ENCODE results near the gene B4GALNT3. TPM values are rescaled to one million over a fixed set of nuclear protein-coding genes. Genes with fewer than 3 reads are reported as not detected.

B4GALNT3 gene
- total RNA-seq, 1 experiment from 2014 or later, result 3.3 TPM

GRCh38 chr12:508795-509194, 49.1 kb downstream of the B4GALNT3 start:
- no peak for DNase-seq (ENCODE audit: low spot score)

GRCh38 chr12:509500-509899, 49.8 kb downstream of the B4GALNT3 start:
- DNase-seq (ENCODE audit: low spot score), result peak; percentile 36

GRCh38 chr12:510071-510825, 50.5 kb downstream of the B4GALNT3 start:
- peak; percentile 40 for DNase-seq (ENCODE audit: low spot score)

GRCh38 chr12:512933-513332, 53.2 kb downstream of the B4GALNT3 start:
- no peak for DNase-seq (ENCODE audit: low spot score)

GRCh38 chr12:513446-513845, 53.7 kb downstream of the B4GALNT3 start:
- DNase-seq (ENCODE audit: low spot score), result no peak

- no peak for DNase-seq (ENCODE audit: low spot score)
Measured at GRCh38 chr12:517538-517937, 57.8 kb downstream of the B4GALNT3 start.

- DNase-seq (ENCODE audit: low spot score), result no peak
Measured at GRCh38 chr12:520119-520518, 60.4 kb downstream of the B4GALNT3 start.

- no peak for DNase-seq (ENCODE audit: low spot score)
Measured at GRCh38 chr12:522692-523378, 63.1 kb downstream of the B4GALNT3 start.

- DNase-seq (ENCODE audit: low spot score), result no peak
Measured at GRCh38 chr12:524167-524951, 64.6 kb downstream of the B4GALNT3 start.

- DNase-seq (ENCODE audit: low spot score), result peak; percentile 1
Measured at GRCh38 chr12:526089-526488, 66.3 kb downstream of the B4GALNT3 start.

- DNase-seq (ENCODE audit: low spot score), result no peak
Measured at GRCh38 chr12:527241-527640, 67.5 kb downstream of the B4GALNT3 start.

GRCh38 chr12:527729-528128, 68.0 kb downstream of the B4GALNT3 start:
- DNase-seq (ENCODE audit: low spot score), result no peak

GRCh38 chr12:530308-530707, 70.6 kb downstream of the B4GALNT3 start:
- DNase-seq (ENCODE audit: low spot score), result peak; percentile 63

- no peak for DNase-seq (ENCODE audit: low spot score)
Measured at GRCh38 chr12:530821-531220, 71.1 kb downstream of the B4GALNT3 start.

GRCh38 chr12:531951-532585, 72.3 kb downstream of the B4GALNT3 start:
- DNase-seq (ENCODE audit: low spot score), result no peak

GRCh38 chr12:532908-533565, 73.3 kb downstream of the B4GALNT3 start:
- peak; percentile 43 for DNase-seq (ENCODE audit: low spot score)

GRCh38 chr12:533718-534117, 74.0 kb downstream of the B4GALNT3 start:
- DNase-seq (ENCODE audit: low spot score), result no peak

GRCh38 chr12:534216-534615, 74.5 kb downstream of the B4GALNT3 start:
- DNase-seq (ENCODE audit: low spot score), result no peak

GRCh38 chr12:535396-535795, 75.7 kb downstream of the B4GALNT3 start:
- DNase-seq (ENCODE audit: low spot score), result no peak

GRCh38 chr12:536751-537245, 77.1 kb downstream of the B4GALNT3 start:
- DNase-seq (ENCODE audit: low spot score), result no peak

- no peak for DNase-seq (ENCODE audit: low spot score)
Measured at GRCh38 chr12:537772-538171, 78.0 kb downstream of the B4GALNT3 start.
